OCI-LY1 (cell line): ENCODE results near the gene UTRN.

ENCODE experiments used
- EZH2 ChIP-seq: fragments of 200-600 bp; sonication (generic), shearing (Covaris generic); IDR thresholded peaks from 2 replicates; pipeline ENCODE4 v1.8.0; 2017; ENCODE audit warnings: borderline replicate concordance, mixed run types, mild to moderate bottlenecking, antibody characterized with exemption, low read length, moderate library complexity, mixed read lengths
- TF ChIP-seq, protein P1 (sequence below): fragments of 200-600 bp; sonication (generic), shearing (Covaris generic); IDR thresholded peaks from 2 replicates; pipeline ENCODE4 v1.5.1; 2017; ENCODE audit warnings: mild to moderate bottlenecking, antibody characterized with exemption, low read length, moderate library complexity, mixed read lengths

DNA sequence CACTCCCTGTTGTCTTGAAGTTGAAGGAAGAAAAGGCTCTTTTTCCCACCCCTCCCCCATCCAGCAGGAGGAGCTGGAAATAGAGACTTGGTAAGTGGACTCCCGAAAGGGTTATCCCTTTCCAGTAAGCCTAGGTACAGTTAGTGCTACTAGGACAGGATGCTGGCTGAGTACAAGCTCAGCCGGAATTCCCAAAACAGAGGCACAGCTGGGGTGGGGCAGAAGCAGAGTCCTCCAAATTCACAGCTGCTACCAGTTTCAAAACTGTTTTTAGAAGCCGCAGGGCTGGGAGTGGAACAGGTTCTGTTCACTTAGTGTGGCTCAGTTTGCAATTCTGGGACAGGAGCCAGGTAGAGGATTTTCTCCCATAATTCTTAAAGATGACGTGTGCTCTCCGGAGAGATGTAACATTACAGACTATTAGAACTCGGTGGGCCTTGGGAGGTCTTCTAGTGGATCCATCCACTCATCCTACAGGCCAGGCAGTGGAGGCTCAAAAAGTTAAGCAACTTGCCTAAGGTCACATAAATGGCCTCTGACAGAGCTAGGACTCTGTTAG, 19.0 kb upstream of the UTRN start:
- TF ChIP-seq, protein P1, sequence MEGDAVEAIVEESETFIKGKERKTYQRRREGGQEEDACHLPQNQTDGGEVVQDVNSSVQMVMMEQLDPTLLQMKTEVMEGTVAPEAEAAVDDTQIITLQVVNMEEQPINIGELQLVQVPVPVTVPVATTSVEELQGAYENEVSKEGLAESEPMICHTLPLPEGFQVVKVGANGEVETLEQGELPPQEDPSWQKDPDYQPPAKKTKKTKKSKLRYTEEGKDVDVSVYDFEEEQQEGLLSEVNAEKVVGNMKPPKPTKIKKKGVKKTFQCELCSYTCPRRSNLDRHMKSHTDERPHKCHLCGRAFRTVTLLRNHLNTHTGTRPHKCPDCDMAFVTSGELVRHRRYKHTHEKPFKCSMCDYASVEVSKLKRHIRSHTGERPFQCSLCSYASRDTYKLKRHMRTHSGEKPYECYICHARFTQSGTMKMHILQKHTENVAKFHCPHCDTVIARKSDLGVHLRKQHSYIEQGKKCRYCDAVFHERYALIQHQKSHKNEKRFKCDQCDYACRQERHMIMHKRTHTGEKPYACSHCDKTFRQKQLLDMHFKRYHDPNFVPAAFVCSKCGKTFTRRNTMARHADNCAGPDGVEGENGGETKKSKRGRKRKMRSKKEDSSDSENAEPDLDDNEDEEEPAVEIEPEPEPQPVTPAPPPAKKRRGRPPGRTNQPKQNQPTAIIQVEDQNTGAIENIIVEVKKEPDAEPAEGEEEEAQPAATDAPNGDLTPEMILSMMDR = no peak
- TF ChIP-seq EZH2 = no peak
